ENCODE measurements around the gene TOR1A. TPM values are rescaled to one million over a fixed set of nuclear protein-coding genes. Genes with fewer than 3 reads are reported as not detected.

The TOR1A gene
- total RNA-seq, 1 experiment from 2014 or later: 40.4 TPM

GRCh38 chr9:129816501-129817435, 7.2 kb downstream of the TOR1A start:
- H3K27ac Mint-ChIP-seq (ENCODE audit: low read depth, unreplicated experiment): no peak overlapping the region
- H3K4me1 Mint-ChIP-seq (ENCODE audit: insufficient read depth, unreplicated experiment): no peaks in the 10 kb centered on the region
- intact Hi-C loops (cut with micrococcal nuclease): no loop called here
- ChIA-PET CTCF (no interaction called here), POLR2A (no interaction called here)
- no peak for DNase-seq (ENCODE audit: unreplicated experiment)
- no peaks in the 10 kb centered on the region for H3K9me3 Mint-ChIP-seq (ENCODE audit: unreplicated experiment)
- H3K27me3 Mint-ChIP-seq (ENCODE audit: insufficient read depth, unreplicated experiment): no peaks in the 10 kb centered on the region
- TF ChIP-seq CTCF (IDR thresholded peaks at IDR 0.05; ENCODE audit: unreplicated experiment): no peak
- BruUV-seq (replicated peaks): no TSS peak
- H3K36me3 Mint-ChIP-seq (ENCODE audit: insufficient read depth, unreplicated experiment): peaks cover 80% of the 10 kb centered on the region
- H3K4me3 Mint-ChIP-seq (ENCODE audit: unreplicated experiment): no peak overlapping the region

- H3K27ac Mint-ChIP-seq (ENCODE audit: low read depth, unreplicated experiment): no peak overlapping the region
- BruUV-seq (replicated peaks): no TSS peak
- no peak for DNase-seq (ENCODE audit: unreplicated experiment)
- H3K9me3 Mint-ChIP-seq (ENCODE audit: unreplicated experiment): no peaks in the 10 kb centered on the region
- ChIA-PET POLR2A (no interaction called here), CTCF (no interaction called here)
- TF ChIP-seq CTCF (IDR thresholded peaks at IDR 0.05; ENCODE audit: unreplicated experiment): no peak
- H3K4me3 Mint-ChIP-seq (ENCODE audit: unreplicated experiment): no peak overlapping the region
- H3K27me3 Mint-ChIP-seq (ENCODE audit: insufficient read depth, unreplicated experiment): no peaks in the 10 kb centered on the region
- intact Hi-C loops (cut with micrococcal nuclease): no loop called here
- H3K4me1 Mint-ChIP-seq (ENCODE audit: insufficient read depth, unreplicated experiment): no peaks in the 10 kb centered on the region
- H3K36me3 Mint-ChIP-seq (ENCODE audit: insufficient read depth, unreplicated experiment): peaks cover 83% of the 10 kb centered on the region
These were observed 8.7 kb downstream of the TOR1A start for GRCh38 chr9:129815278-129815677.

- no peak for DNase-seq (ENCODE audit: unreplicated experiment)
- CTCF ChIA-PET: no interaction called here
- POLR2A ChIA-PET: interaction anchor here (1.2 kb wide), 1 partner anchor 10 kb away, joined by 3 read pairs; the partner anchor contains the start of gene TOR1A
These were observed 9.3 kb downstream of the TOR1A start for GRCh38 chr9:129814432-129815223.

More at GRCh38 chr9:129814432-129815223, 9.3 kb downstream of the TOR1A start:
- H3K36me3 Mint-ChIP-seq (ENCODE audit: insufficient read depth, unreplicated experiment): peaks cover 77% of the 10 kb centered on the region
- no peak overlapping the region for H3K27ac Mint-ChIP-seq (ENCODE audit: low read depth, unreplicated experiment)
- no peaks in the 10 kb centered on the region for H3K27me3 Mint-ChIP-seq (ENCODE audit: insufficient read depth, unreplicated experiment)
- no peak overlapping the region for H3K4me3 Mint-ChIP-seq (ENCODE audit: unreplicated experiment)
- H3K9me3 Mint-ChIP-seq (ENCODE audit: unreplicated experiment): no peaks in the 10 kb centered on the region
- no peak for TF ChIP-seq CTCF (IDR thresholded peaks at IDR 0.05; ENCODE audit: unreplicated experiment)
- no TSS peak for BruUV-seq (replicated peaks)
- intact Hi-C loops (cut with micrococcal nuclease): no loop called here
- no peaks in the 10 kb centered on the region for H3K4me1 Mint-ChIP-seq (ENCODE audit: insufficient read depth, unreplicated experiment)
